ENCODE data around the gene NEURL3.

DNA sequence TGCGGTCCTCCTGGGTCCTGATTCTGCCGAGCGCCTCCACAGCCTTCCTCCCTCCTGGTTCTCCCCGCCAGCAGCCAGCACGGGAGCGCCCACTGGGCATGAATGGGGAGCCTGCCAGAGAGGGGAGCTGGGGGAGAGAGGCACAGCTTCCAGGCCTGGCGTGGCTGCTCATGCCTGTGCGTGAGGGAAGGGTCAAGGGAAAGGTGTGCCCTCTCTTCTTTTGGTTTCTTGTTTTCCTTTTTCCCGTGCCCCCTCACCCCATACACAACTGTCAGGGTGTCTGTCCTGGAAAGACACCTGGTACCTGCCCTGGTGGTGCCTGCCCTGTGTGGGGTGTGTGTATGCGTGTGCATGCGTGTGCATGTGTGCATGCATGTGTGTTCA, 4.7 kb upstream of the NEURL3 start:
- TF ChIP-seq CTCF (IDR thresholded peaks at IDR 0.05) (no peak), POLR2A (IDR thresholded peaks at IDR 0.05) (no peak)

Measured in esophagus squamous epithelium (tissue), 4 donors.